HepG2 (cell line): ENCODE results near the gene RGS6. TPM values are rescaled to one million over a fixed set of nuclear protein-coding genes. Genes with fewer than 3 reads are reported as not detected.

Experiments
- ATAC-seq: fragments of 200-7000 bp; cut with Tn5 transposase; 3 replicates; pipeline ENCODE4 v1.9.1; 2020; ENCODE audit warnings: mild to moderate bottlenecking, moderate library complexity
- BruUV-seq: library from RNA; stranded (reverse); fragments of 400-500 nt; replicated peaks from 2 replicates; lab custom pipeline; 2021; lab: Mats Ljungman, UMichigan
- CTCF ChIA-PET: fragments of 300-600 bp; formaldehyde crosslinking; extraction: SDS; loops from one replicate; lab custom pipeline; 2021; ENCODE audit warnings: low total read pairs, inconsistent platforms, low intra/inter-chr PET ratio; lab: Yijun Ruan, JAX
- POLR2A ChIA-PET: fragments of 350-600 bp; sonication (Branson Sonifier 250); formaldehyde crosslinking; loops from one replicate; lab custom pipeline; 2020; ENCODE audit warnings: antibody characterized with exemption, inconsistent platforms; lab: Yijun Ruan, JAX
- DNase-seq: peaks from one replicate; pipeline ENCODE4 v3.0.0-alpha.2; 2015; ENCODE audit warnings: low spot score
- FAIRE-seq: peaks from 3 replicates; lab custom pipeline; 2011; peaks lifted over from hg19 to GRCh38; lab: Jason Lieb, UNC
- H2AFZ ChIP-seq: one replicate; pipeline ENCODE4 v1.6.1; 2011; ENCODE audit warnings: low read length, inconsistent platforms
- H3K27ac ChIP-seq: fragments of 300-600 bp; 3 replicates; pipeline ENCODE4 v1.8.0; 2011; ENCODE audit warnings: mixed run types, mild to moderate bottlenecking, mixed read lengths, low read length, inconsistent platforms; ENCODE audit not compliant: insufficient read depth; ENCODE audit errors: extremely low read length
- H3K27me3 ChIP-seq, 2 experiments: fragments of 200-600 bp in 1 of 2; 2 replicates in 1 of 2; 3 replicates in 1 of 2; pipeline versions ENCODE4 v1.6.0 to v1.8.0; 2011; ENCODE audit warnings: low read length in 2 of 2, mild to moderate bottlenecking in 2 of 2, moderate library complexity in 2 of 2, inconsistent platforms in 1 of 2; ENCODE audit not compliant: insufficient read depth in 2 of 2, control insufficient read depth in 1 of 2
- H3K36me3 ChIP-seq, 2 experiments: fragments of 200-600 bp in 1 of 2; replicated peaks in 1 of 2; 2 replicates in 1 of 2; 3 replicates in 1 of 2; pipeline versions ENCODE4 v1.5.1 to v1.8.0; 2011; ENCODE audit warnings: low read length in 2 of 2, inconsistent platforms in 1 of 2; ENCODE audit not compliant: insufficient read depth in 2 of 2, control insufficient read depth in 1 of 2
- H3K4me1 ChIP-seq: 2 replicates; pipeline ENCODE4 v1.5.1; 2012; ENCODE audit warnings: low read length, inconsistent platforms; ENCODE audit not compliant: insufficient read depth
- H3K4me2 ChIP-seq: 2 replicates; pipeline ENCODE4 v1.6.0; 2011; ENCODE audit warnings: low read depth, low read length, inconsistent platforms
- H3K4me3 ChIP-seq, 3 experiments: fragments of 200-600 bp in 1 of 3; sonication (generic), shearing (Covaris generic) in 1 of 3; replicated peaks in 1 of 3; 2 replicates each; pipeline ENCODE4 v1.5.1; 2011 to 2016; ENCODE audit warnings: low read length in 3 of 3, inconsistent platforms in 2 of 3, low read depth in 2 of 3, mild to moderate bottlenecking in 2 of 3, control low read depth in 1 of 3, mixed read lengths in 1 of 3; ENCODE audit not compliant: insufficient read depth in 1 of 3
- H3K79me2 ChIP-seq: one replicate; pipeline ENCODE4 v1.6.1; 2011; ENCODE audit warnings: low read length, inconsistent platforms; ENCODE audit not compliant: insufficient read depth
- H3K9ac ChIP-seq: 2 replicates; pipeline ENCODE4 v1.6.0; 2011; ENCODE audit warnings: mild to moderate bottlenecking, low read depth, low read length, inconsistent platforms; ENCODE audit not compliant: insufficient read depth
- H3K9me3 ChIP-seq: 2 replicates; pipeline ENCODE4 v1.5.1; 2012; ENCODE audit warnings: mild to moderate bottlenecking, low read length
- H4K20me1 ChIP-seq: 2 replicates; pipeline ENCODE4 v1.6.0; 2011; ENCODE audit warnings: inconsistent platforms, mild to moderate bottlenecking, low read length, moderate library complexity; ENCODE audit not compliant: insufficient read depth
- DBP ChIP-seq: sonication (generic); formaldehyde crosslinking; IDR thresholded peaks from 2 replicates; pipeline ENCODE4 v1.4.0; 2020; ENCODE audit warnings: missing genetic modification reagents; ENCODE audit errors: not compliant biosample characterization
- ETV5 ChIP-seq: IDR thresholded peaks from 2 replicates; pipeline ENCODE4 v1.6.1; 2018; ENCODE audit warnings: missing biosample characterization, missing genetic modification reagents, inconsistent platforms, borderline replicate concordance
- KLF9 ChIP-seq: IDR thresholded peaks from 2 replicates; pipeline ENCODE4 v1.6.1; 2016; ENCODE audit warnings: low read depth
- ZNF3 ChIP-seq: IDR thresholded peaks from 2 replicates; pipeline ENCODE4 v1.7.0; 2017; ENCODE audit warnings: inconsistent platforms
- ZNF430 ChIP-seq: sonication (generic); formaldehyde crosslinking; IDR thresholded peaks from 2 replicates; pipeline ENCODE4 v1.9.0; 2021; ENCODE audit warnings: mild to moderate bottlenecking, missing genetic modification reagents
- ZNF574 ChIP-seq: sonication (generic); formaldehyde crosslinking; IDR thresholded peaks from 2 replicates; pipeline ENCODE4 v1.4.0; 2020; ENCODE audit warnings: missing genetic modification reagents
- ZNF607 ChIP-seq: sonication (generic); formaldehyde crosslinking; IDR thresholded peaks from 2 replicates; pipeline ENCODE4 v1.5.1; 2020; ENCODE audit warnings: missing genetic modification reagents, mild to moderate bottlenecking, borderline replicate concordance
- ZNF619 ChIP-seq: sonication (generic); formaldehyde crosslinking; IDR thresholded peaks from 2 replicates; pipeline ENCODE4 v1.4.0; 2020; ENCODE audit warnings: mild to moderate bottlenecking, missing genetic modification reagents
- ZNF691 ChIP-seq: sonication (generic); formaldehyde crosslinking; IDR thresholded peaks from 2 replicates; pipeline ENCODE4 v1.4.0; 2020; ENCODE audit warnings: missing genetic modification reagents, low read depth, mild to moderate bottlenecking, borderline replicate concordance
- ZNF709 ChIP-seq: sonication (generic); formaldehyde crosslinking; IDR thresholded peaks from 2 replicates; pipeline ENCODE4 v1.5.0; 2020; ENCODE audit warnings: mild to moderate bottlenecking, missing genetic modification reagents
- ZSCAN31 ChIP-seq: sonication (generic); formaldehyde crosslinking; IDR thresholded peaks from 2 replicates; pipeline ENCODE4 v1.5.0; 2020; ENCODE audit warnings: low read depth, mild to moderate bottlenecking, missing genetic modification reagents
- WGBS: methylation state at CpG from one replicate; pipeline ENCODE4 v1.1.6; 2017; ENCODE audit warnings: low lambda C conversion rate; 5-methylcytosine and 5-hydroxymethylcytosine counted together
- in situ Hi-C: cut with HindIII; loops from 2 replicates; pipeline ENCODE4 v1.10.0; 2017; ENCODE audit warnings: low pct_unique_long_range_greater_than_20kb; ENCODE audit not compliant: extremely low pct_ligation_motif_present
- intact Hi-C: fragments of 100-400 bp; cut with micrococcal nuclease; formaldehyde crosslinking; loops from one replicate; pipeline ENCODE4 v1.10.0; 2022; ENCODE audit not compliant: unreplicated experiment
- polyA plus RNA-seq, 8 experiments: library from polyadenylated mRNA; depleted of rRNA in 3 of 8; stranded (reverse) in 7 of 8; unstranded in 1 of 8; fragments of >200 nt; fragmentation: Illumina TruSeq in 4 of 8; extraction: Trizol in 4 of 8; gene quantifications; 2 replicates each; pipeline versions ENCODE4 v1.2.1 to v1.2.3, GENCODE V29; 2011 to 2016; ENCODE audit warnings: low read depth in 4 of 8, missing spikeins in 1 of 8, mixed read lengths in 1 of 8; ENCODE audit not compliant: insufficient read depth in 1 of 8
- total RNA-seq, 5 experiments: library from RNA; depleted of rRNA; stranded (reverse); fragments of >200 nt; fragmentation: Illumina TruSeq; extraction: Trizol; gene quantifications; 2 replicates each; pipeline ENCODE4 v1.2.3, GENCODE V29; 2016; ENCODE audit warnings: low read depth in 1 of 5

The RGS6 gene
- total and polyA plus RNA-seq, 2 of the 13 experiments (the other 11 are each of a cell fraction or from before 2014, with no cell fraction given) = not detected

GRCh38 chr14:72560331-72560730 is 628.1 kb downstream of the RGS6 start:
- Histone ChIP-seq H3K4me3 (no peak overlapping the region), H3K27me3 (peaks cover 2 to 44% of the 10 kb centered on the region in 2 experiments; a peak in 4 of 5 replicates), H3K9ac (no peak overlapping the region), H2AFZ (no peak overlapping the region), H3K79me2 (no peaks in the 10 kb centered on the region), H3K4me1 (no peaks in the 10 kb centered on the region), H3K27ac (no peak overlapping the region), H3K4me2 (no peak overlapping the region), H3K36me3 (no peaks in the 10 kb centered on the region), H4K20me1 (no peaks in the 10 kb centered on the region), H3K9me3 (no peaks in the 10 kb centered on the region)
- BruUV-seq = no TSS peak
- no peak for TF ChIP-seq ZNF709
- TF ChIP-seq ZNF619 = no peak
- TF ChIP-seq ZSCAN31 = no peak
- ATAC-seq (no peak), FAIRE-seq (no peak), DNase-seq (no peak)
- CTCF ChIA-PET = no interaction called here
- 0% methylated on average over 5 of the region's 5 CpGs for WGBS
- intact Hi-C loops = no loop called here
- in situ Hi-C loops = no loop called here
- POLR2A ChIA-PET = no interaction called here

- Histone ChIP-seq H3K9me3 (no peaks in the 10 kb centered on the region), H4K20me1 (no peaks in the 10 kb centered on the region), H3K4me1 (no peaks in the 10 kb centered on the region), H3K79me2 (no peaks in the 10 kb centered on the region), H3K27me3 (peaks cover 2 to 39% of the 10 kb centered on the region in 2 experiments; a peak in 4 of 5 replicates), H3K4me2 (no peak overlapping the region), H2AFZ (no peak overlapping the region), H3K27ac (no peak overlapping the region), H3K4me3 (no peak overlapping the region), H3K36me3 (no peaks in the 10 kb centered on the region), H3K9ac (no peak overlapping the region)
- CTCF ChIA-PET = no interaction called here
- DNase-seq (no peak), ATAC-seq (no peak), FAIRE-seq (no peak)
- TF ChIP-seq ZNF3 = no peak
- TF ChIP-seq ZNF607 (CRISPR knock-in tag) = no peak
- no peak for TF ChIP-seq ZNF574 (CRISPR knock-in tag)
- TF ChIP-seq ZNF691 (CRISPR knock-in tag) = no peak
- no peak for TF ChIP-seq DBP (CRISPR knock-in tag)
- TF ChIP-seq ETV5 (CRISPR knock-in tag) = no peak
- TF ChIP-seq KLF9 (CRISPR knock-in tag) = no peak
- TF ChIP-seq ZNF430 = no peak
- POLR2A ChIA-PET = no interaction called here
- intact Hi-C loops (no loop called here), in situ Hi-C loops (no loop called here)
- BruUV-seq = no TSS peak
- 20% methylated on average over 12 of the region's 12 CpGs for WGBS
Measured at GRCh38 chr14:72560889-72561493, 628.8 kb downstream of the RGS6 start.
